ENCODE results near the gene IGFALS.

IGFALS gene

DNA sequence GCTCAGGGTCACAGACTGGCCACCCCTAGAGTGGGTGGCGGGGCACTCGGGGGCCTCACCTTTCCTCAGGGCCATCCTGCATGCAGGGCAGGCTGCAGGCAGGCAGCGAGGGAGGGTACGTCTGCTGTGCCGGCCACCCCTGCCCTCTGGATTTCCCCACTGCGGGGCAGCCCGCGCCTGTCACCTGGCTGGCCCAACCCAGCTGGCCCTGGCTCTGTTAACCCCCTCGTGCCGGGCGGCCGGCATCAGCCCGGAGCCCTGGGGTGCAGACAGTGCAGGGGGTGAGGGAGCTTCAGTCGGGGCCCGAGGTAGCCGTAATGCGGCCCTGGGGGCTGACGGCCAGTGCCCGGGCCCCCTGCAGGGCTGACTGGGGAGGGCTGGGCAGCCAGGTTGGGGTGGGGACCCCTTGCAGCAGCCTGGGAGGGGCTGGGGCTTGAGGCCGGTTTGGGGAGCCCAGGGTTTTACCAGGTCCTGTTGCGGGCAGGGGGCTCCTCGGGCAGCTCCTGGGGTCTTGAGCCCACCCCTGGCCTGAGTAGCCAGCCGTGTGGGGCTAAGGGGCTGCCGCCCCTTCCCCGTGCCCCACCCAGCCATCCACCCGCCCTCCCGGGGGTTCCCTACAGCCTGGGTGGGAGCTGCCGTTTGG lies at the start of gene IGFALS:
Gene IGFALS (minus strand): TSS at position 128 of the 643 bp plus-strand sequence. CDS start 53 bp downstream, at position 75.
- DNase-seq = no peak

GRCh38 chr16:1839554-1839953 lies 46.0 kb upstream of the IGFALS start:
- no peak for DNase-seq

- no peak for DNase-seq
Observed at GRCh38 chr16:1834096-1834495, 40.6 kb upstream of the IGFALS start.

DNA sequence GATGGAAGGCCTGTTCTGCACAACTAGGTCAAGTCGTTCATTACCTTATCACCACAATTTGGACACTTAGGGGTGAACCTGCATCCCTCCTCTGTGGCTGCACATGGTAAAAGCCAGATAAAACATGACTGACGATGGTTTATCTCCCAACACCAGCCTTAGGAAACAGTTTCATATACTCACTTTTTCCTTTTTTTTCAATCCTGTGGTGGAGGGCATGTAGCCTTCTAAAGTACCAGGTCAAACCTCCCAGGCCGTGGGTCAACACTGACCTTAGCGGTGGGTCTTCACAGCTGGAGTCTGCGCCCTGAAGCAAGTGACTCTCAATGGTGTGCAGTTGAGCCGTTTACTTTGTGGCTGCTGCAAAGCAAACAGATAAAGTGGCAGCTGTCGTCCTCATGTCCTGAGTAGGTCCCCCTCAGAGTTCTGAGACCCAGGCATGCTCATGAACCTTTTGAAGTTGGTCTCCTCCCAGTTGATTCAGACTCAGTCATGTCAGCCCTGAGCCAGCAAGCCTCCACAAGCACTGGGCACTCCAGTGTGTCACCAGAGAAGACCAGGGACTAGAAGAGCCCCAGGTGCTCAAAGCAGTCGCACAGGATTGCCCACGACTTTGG lies 39.4 kb upstream of the IGFALS start:
- no peak for DNase-seq

GRCh38 chr16:1831186-1832075 lies 37.9 kb upstream of the IGFALS start:
- DNase-seq = no peak

GRCh38 chr16:1830213-1830612 lies 36.7 kb upstream of the IGFALS start:
- DNase-seq = no peak

DNA sequence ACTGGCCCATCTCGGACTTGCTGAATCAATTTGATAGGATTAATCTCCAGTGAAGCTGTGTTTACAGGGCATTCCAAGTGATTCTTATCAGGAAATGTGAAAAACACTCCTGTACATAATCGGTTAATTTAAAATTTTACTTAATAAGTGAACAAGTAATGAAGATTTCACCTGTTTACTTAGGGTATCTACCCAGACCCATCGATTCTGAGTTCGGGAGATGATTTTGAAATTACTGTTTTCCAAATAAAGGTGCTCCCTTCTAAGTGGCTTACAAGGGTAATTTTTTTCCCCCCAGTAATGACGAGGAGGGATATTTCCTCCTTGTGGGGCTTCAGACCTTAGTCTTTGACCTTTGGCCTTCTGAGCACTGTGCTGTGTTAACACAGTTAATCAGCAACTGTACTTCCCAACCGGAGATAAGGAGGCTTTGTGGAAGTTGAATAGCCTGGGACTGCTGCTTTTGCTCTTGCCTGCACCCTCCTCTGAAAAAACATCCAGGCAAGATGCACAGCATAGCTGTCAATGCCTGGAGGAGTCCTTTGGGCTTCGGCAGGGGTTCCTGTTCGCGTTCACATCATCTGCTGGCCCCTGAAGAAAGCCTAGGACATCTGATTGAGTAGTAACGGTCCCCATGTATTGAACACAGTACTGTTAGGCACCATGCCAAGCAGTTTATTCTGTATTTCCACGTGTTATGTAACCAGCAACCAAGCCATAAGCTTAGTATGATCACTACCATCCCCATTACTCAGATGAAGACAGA lies 35.3 kb upstream of the IGFALS start:
- no peak for DNase-seq

GRCh38 chr16:1826691-1827573 lies 33.4 kb upstream of the IGFALS start, which contains the start of the genes FAHD1 and HAGH:
Gene FAHD1 (plus strand): TSS chr16:1827206. CDS start chr16:1827239, 33 bp downstream.
Gene HAGH (minus strand): TSS chr16:1826825. CDS start chr16:1826787, 38 bp downstream.
- DNase-seq = peak; percentile 86

GRCh38 chr16:1825864-1826690 lies 32.6 kb upstream of the IGFALS start:
- DNase-seq = peak; percentile 52 to 54

GRCh38 chr16:1825381-1825863 lies 31.9 kb upstream of the IGFALS start:
- no peak for DNase-seq

DNA sequence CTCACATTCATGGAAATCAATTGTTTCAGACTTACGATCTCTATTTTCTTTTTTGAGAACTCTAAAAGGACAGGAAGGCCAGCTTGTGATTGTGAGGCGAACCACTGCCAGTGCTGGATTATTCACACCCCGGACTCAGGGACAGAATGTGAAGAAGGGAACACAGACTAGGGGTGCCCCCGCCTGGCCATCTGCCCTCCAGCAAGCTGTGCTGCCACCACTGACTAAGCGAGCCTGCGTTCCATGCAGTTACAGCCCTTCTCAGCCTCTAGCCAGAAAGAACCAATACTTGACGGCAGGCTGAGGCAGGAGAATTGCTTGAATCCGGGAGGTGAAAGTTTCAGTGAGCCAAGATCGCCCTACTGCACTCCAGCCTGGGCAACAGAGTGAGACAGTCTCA lies 30.3 kb upstream of the IGFALS start:
- no peak for DNase-seq

- no peak for DNase-seq
Observed at GRCh38 chr16:1822801-1823200, 29.3 kb upstream of the IGFALS start.

DNA sequence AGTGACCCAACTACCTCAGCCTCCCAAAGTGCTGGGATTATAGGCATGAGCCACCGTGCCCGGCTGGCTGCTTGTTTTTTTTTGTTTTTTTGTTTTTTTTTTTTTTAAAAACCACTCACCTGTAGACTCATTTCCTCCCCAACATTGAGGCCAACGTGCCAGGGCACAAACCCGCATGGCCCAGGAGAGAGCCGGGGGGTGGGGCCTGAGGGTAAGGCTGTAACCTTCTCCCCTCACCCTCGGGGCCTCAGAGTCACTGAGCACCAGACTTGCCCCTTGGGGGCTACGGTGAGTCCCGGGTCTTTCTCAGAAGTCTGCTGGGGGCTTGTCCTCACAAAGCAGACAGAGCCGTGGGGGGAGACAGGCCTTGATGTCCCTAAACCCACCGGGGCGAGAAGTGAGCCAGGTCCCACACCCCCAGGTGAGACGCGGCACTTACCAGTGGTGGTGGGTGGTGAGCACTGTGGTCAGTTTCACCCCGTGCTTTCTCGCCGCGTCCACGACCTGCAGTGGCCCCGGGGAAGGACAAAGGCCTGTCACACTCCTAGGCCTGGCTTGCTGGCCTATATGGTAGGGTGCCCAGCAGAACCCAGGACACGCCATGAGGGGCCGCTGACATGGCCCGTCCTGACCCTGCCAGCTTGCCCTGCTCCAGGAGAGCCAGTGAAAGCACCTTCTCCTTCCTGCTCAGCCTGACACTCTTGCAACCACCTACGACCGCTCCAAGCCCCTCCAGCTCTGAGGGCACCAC lies 28.5 kb upstream of the IGFALS start:
- DNase-seq = no peak

- DNase-seq = no peak
Observed at GRCh38 chr16:1820946-1821290, 27.4 kb upstream of the IGFALS start.

- no peak for DNase-seq
Observed at GRCh38 chr16:1820096-1820945, 26.8 kb upstream of the IGFALS start.

GRCh38 chr16:1819611-1820010 lies 26.1 kb upstream of the IGFALS start:
- no peak for DNase-seq

- no peak for DNase-seq
Observed at GRCh38 chr16:1818873-1819525, 25.5 kb upstream of the IGFALS start.

DNA sequence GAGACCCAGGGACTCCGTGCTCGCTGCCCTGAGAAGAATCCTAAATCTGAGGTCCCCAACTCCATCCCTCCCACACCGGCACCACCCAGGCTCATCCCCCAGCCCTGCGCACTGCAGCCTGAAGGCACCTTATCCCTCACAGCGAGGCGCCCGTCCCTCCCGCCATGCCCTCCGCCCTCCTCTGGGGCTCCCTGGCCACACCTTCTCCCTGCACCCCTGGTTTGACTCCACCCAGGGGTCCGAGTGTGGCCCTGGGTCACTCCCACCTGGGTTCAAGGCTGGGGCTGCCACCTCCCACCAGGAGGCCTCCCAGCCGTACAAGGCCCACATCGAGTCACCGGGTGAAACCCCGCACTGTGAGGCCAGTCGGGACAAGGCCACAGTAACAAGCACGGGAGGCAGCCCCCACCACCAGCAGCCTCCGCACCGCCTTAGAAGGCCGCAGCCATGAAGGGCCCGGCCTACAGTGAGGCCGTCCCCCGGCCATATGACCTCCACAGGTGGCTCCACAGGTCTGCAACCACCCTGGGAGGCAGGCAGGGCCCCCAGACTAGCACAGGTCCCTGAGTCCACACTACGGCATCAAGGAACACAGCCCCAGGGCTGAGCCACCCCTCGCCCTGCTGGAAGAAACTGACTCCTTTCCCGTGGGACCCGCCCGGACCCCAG lies 24.8 kb upstream of the IGFALS start:
- DNase-seq = no peak
